DOHH2 (cell line): ENCODE measurements around the gene OSBPL9.

ENCODE experiments used
- EZH2phosphoT487 ChIP-seq: fragments of 200-600 bp; sonication (generic); IDR thresholded peaks from 2 replicates; pipeline ENCODE4 v1.6.1; 2017; ENCODE audit warnings: borderline replicate concordance, mild to moderate bottlenecking, antibody characterized with exemption, low read length, moderate library complexity, mixed read lengths
- TF ChIP-seq, protein P1 (sequence below): fragments of 200-600 bp; sonication (generic); IDR thresholded peaks from one replicate; pipeline ENCODE4 v1.5.1; 2014; ENCODE audit warnings: antibody characterized with exemption, mild to moderate bottlenecking, low read depth, low read length; ENCODE audit not compliant: poor library complexity, severe bottlenecking

DNA sequence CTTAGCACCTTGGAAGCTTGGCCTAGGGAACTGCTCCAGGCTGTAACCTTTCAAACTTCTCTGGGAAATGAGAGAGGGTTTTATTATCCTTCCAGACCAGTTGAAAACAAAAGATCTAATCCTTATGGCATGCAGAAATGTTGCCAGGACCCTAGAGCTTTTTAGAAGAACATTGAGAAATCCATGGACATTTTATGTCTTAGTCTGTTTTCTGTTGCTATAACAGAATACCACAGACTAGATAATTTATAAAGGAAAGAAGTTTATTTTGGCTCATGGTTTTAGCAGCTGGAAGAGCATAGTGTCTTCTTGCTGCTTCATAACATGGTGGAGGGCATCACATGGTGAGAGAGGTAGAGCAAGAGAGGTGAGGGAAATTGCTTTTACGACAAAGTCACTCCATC, 25.8 kb downstream of the OSBPL9 start:
- TF ChIP-seq, protein P1, sequence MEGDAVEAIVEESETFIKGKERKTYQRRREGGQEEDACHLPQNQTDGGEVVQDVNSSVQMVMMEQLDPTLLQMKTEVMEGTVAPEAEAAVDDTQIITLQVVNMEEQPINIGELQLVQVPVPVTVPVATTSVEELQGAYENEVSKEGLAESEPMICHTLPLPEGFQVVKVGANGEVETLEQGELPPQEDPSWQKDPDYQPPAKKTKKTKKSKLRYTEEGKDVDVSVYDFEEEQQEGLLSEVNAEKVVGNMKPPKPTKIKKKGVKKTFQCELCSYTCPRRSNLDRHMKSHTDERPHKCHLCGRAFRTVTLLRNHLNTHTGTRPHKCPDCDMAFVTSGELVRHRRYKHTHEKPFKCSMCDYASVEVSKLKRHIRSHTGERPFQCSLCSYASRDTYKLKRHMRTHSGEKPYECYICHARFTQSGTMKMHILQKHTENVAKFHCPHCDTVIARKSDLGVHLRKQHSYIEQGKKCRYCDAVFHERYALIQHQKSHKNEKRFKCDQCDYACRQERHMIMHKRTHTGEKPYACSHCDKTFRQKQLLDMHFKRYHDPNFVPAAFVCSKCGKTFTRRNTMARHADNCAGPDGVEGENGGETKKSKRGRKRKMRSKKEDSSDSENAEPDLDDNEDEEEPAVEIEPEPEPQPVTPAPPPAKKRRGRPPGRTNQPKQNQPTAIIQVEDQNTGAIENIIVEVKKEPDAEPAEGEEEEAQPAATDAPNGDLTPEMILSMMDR: no peak
- no peak for TF ChIP-seq EZH2phosphoT487
